PFSK-1 (cell line): ENCODE measurements around the gene ACSL6.
A peak's percentile ranks its signal among the peaks of the same experiment; 100 is the strongest.

Experiments used
- FOXP2 ChIP-seq: optimal IDR thresholded peaks from 2 replicates; pipeline ENCODE3; 2011; ENCODE audit warnings: borderline replicate concordance, control low read depth, inconsistent platforms; ENCODE audit not compliant: insufficient read depth; ENCODE audit errors: extremely low read length, extremely low read depth
- POLR2AphosphoS5 ChIP-seq: IDR thresholded peaks from 2 replicates; pipeline ENCODE4 v1.6.1; 2012; ENCODE audit warnings: low read depth, mild to moderate bottlenecking, control low read depth, low read length, moderate library complexity
- REST ChIP-seq, 2 experiments: IDR thresholded peaks; 2 replicates each; pipeline versions ENCODE4 v1.6.1 to v1.8.0; 2011 to 2012; ENCODE audit warnings: low read depth in 2 of 2, low read length in 2 of 2, control low read depth in 1 of 2, inconsistent platforms in 1 of 2, mild to moderate bottlenecking in 1 of 2, moderate library complexity in 1 of 2; ENCODE audit not compliant: insufficient read depth in 1 of 2
- SIN3A ChIP-seq: IDR thresholded peaks from 2 replicates; pipeline ENCODE4 v1.6.1; 2012; ENCODE audit warnings: mild to moderate bottlenecking, low read length, moderate library complexity, borderline replicate concordance; ENCODE audit not compliant: insufficient read depth
- TAF1 ChIP-seq: IDR thresholded peaks from 2 replicates; pipeline ENCODE4 v1.6.1; 2012; ENCODE audit warnings: low read length, control low read depth, borderline replicate concordance; ENCODE audit not compliant: insufficient read depth

Gene ACSL6

DNA sequence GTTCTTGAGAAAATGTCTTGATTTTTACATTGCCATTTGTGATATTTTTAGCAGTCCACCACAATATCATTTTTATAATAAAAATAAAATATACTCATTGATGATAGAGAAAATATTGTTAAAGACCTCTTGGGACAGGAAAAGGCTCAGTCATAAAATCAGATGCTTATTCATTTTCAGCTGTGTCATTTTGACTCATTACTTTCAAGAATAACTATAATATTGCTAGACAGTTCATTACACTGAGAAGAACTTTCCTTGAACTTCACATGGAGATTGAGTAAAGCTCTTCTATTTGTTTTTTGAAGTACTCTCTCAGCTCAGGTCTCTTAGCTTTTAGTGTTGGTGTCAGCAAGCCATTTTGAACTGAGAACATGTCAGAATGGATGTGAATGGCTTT lies 57.5 kb downstream of the ACSL6 start:
- TF ChIP-seq SIN3A (no peak), POLR2AphosphoS5 (no peak), REST (IDR thresholded peaks at IDR 0.05; ENCODE audit: insufficient read depth in 1 of 2, low read depth in 2 of 2, low read length in 2 of 2) (no peak), FOXP2 (no peak), TAF1 (no peak)

GRCh38 chr5:131952301-131952857 lies 59.1 kb downstream of the ACSL6 start:
- TF ChIP-seq REST (IDR thresholded peaks at IDR 0.05; ENCODE audit: insufficient read depth in 1 of 2, low read depth in 2 of 2, low read length in 2 of 2) (peak; percentile 16 to 85; a peak in 2 of 4 replicates), SIN3A (no peak)

DNA sequence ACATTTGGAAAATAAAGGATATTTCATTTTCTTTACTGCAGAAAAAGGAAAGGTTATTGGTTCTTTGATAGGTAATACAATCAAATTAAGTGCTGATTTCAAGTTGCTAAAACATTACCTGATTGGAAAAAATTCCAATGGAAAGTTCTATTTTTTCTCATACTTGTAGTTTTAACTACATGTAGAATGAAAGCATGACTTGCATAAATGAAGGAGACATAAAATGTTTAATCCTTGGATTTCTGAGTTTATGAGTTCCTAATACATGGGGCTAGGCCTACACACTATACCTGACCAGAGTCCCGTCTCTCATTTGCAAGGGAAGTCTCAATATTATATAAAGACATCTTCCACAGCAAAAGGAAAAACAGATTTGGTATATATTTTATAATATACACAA lies 60.8 kb downstream of the ACSL6 start:
- TF ChIP-seq POLR2AphosphoS5 (no peak), REST (IDR thresholded peaks at IDR 0.05; ENCODE audit: insufficient read depth in 1 of 2, low read depth in 2 of 2, low read length in 2 of 2) (no peak), TAF1 (no peak), FOXP2 (no peak), SIN3A (no peak)

DNA sequence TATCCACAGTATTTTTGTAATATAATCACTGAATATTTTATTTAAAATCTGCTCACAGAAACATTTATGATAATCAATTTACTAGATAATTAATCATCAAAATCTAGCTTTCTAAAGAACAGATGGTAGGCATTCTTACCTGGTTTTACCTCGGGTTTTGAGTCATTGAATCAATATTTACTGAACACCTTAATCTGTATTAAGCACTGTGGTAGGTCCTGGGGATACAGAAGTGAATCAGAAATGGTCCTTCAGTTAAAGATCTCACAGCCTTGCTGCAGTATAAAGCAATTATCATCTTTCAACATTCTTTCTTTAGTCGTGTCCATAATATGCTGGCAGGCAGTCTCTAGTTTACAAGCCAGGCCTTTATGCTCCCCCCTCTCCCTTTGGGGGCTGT lies 64.0 kb downstream of the ACSL6 start:
- no peak for TF ChIP-seq FOXP2
- no peak for TF ChIP-seq POLR2AphosphoS5
- no peak for TF ChIP-seq TAF1
- no peak for TF ChIP-seq REST (IDR thresholded peaks at IDR 0.05; ENCODE audit: insufficient read depth in 1 of 2, low read depth in 2 of 2, low read length in 2 of 2)
- no peak for TF ChIP-seq SIN3A

GRCh38 chr5:131945551-131946168 lies 65.8 kb downstream of the ACSL6 start, which contains the start of gene MEIKIN:
Gene MEIKIN, minus strand, starts transcription at chr5:131945663. Its CDS starts 158 bp downstream, at chr5:131945505.
- TF ChIP-seq TAF1 (no peak), POLR2AphosphoS5 (no peak), FOXP2 (no peak), REST (IDR thresholded peaks at IDR 0.05; ENCODE audit: insufficient read depth in 1 of 2, low read depth in 2 of 2, low read length in 2 of 2) (no peak), SIN3A (no peak)
